Nephron (organoid): ENCODE results near the gene TMOD2.
A peak's percentile ranks its signal among the peaks of the same experiment; 100 is the strongest.

Experiments used
- H3K27ac Mint-ChIP-seq, 3 experiments: 2 replicates each; pipeline ENCODE4 v1.8.0; 2020; ENCODE audit warnings: mixed read lengths in 3 of 3, mild to moderate bottlenecking in 2 of 3, moderate library complexity in 1 of 3
- H3K27me3 Mint-ChIP-seq: 2 replicates; pipeline ENCODE4 v1.8.0; 2021; ENCODE audit warnings: low read depth, mild to moderate bottlenecking, moderate library complexity, mixed read lengths
- H3K36me3 Mint-ChIP-seq: 2 replicates; pipeline ENCODE4 v1.8.0; 2020; ENCODE audit warnings: low read depth, mixed read lengths
- H3K4me1 Mint-ChIP-seq: 2 replicates; pipeline ENCODE4 v1.8.0; 2020; ENCODE audit warnings: mixed read lengths
- H3K4me3 Mint-ChIP-seq, 3 experiments: 2 replicates each; pipeline ENCODE4 v1.8.0; 2020; ENCODE audit warnings: mild to moderate bottlenecking in 3 of 3, mixed read lengths in 3 of 3, moderate library complexity in 2 of 3
- H3K9me3 Mint-ChIP-seq: 2 replicates; pipeline ENCODE4 v1.8.0; 2020; ENCODE audit warnings: mixed read lengths
- TF ChIP-seq, protein P1 (sequence below), 3 experiments: fragments of 200-600 bp; sonication (generic); IDR thresholded peaks; one replicate each; pipeline ENCODE4 v1.5.0; 2021; ENCODE audit warnings: antibody characterized with exemption in 3 of 3; ENCODE audit not compliant: unreplicated experiment in 3 of 3

The TMOD2 gene

GRCh38 chr15:51848811-51849210 is 97.4 kb downstream of the TMOD2 start:
- H3K9me3 Mint-ChIP-seq, result no peaks in the 10 kb centered on the region
- H3K36me3 Mint-ChIP-seq, result peaks cover 7% of the 10 kb centered on the region
- TF ChIP-seq, protein P1, sequence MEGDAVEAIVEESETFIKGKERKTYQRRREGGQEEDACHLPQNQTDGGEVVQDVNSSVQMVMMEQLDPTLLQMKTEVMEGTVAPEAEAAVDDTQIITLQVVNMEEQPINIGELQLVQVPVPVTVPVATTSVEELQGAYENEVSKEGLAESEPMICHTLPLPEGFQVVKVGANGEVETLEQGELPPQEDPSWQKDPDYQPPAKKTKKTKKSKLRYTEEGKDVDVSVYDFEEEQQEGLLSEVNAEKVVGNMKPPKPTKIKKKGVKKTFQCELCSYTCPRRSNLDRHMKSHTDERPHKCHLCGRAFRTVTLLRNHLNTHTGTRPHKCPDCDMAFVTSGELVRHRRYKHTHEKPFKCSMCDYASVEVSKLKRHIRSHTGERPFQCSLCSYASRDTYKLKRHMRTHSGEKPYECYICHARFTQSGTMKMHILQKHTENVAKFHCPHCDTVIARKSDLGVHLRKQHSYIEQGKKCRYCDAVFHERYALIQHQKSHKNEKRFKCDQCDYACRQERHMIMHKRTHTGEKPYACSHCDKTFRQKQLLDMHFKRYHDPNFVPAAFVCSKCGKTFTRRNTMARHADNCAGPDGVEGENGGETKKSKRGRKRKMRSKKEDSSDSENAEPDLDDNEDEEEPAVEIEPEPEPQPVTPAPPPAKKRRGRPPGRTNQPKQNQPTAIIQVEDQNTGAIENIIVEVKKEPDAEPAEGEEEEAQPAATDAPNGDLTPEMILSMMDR (IDR thresholded peaks at IDR 0.05; ENCODE audit: unreplicated experiment in 3 of 3), result no peak
- H3K27ac Mint-ChIP-seq, result no peak overlapping the region
- no peak overlapping the region for H3K4me3 Mint-ChIP-seq
- H3K27me3 Mint-ChIP-seq, result no peaks in the 10 kb centered on the region
- H3K4me1 Mint-ChIP-seq, result peaks cover 32% of the 10 kb centered on the region

GRCh38 chr15:51849860-51850259 is 98.5 kb downstream of the TMOD2 start:
- H3K4me1 Mint-ChIP-seq, result peaks cover 28% of the 10 kb centered on the region
- no peaks in the 10 kb centered on the region for H3K9me3 Mint-ChIP-seq
- H3K27me3 Mint-ChIP-seq, result no peaks in the 10 kb centered on the region

GRCh38 chr15:51853998-51854397 is 102.6 kb downstream of the TMOD2 start:
- peaks cover 4% of the 10 kb centered on the region for H3K36me3 Mint-ChIP-seq
- H3K4me1 Mint-ChIP-seq, result peaks cover 8% of the 10 kb centered on the region
- no peaks in the 10 kb centered on the region for H3K9me3 Mint-ChIP-seq
- H3K4me3 Mint-ChIP-seq, result no peak overlapping the region
- H3K27me3 Mint-ChIP-seq, result no peaks in the 10 kb centered on the region
- H3K27ac Mint-ChIP-seq, result no peak overlapping the region
- TF ChIP-seq, protein P1 (IDR thresholded peaks at IDR 0.05; ENCODE audit: unreplicated experiment in 3 of 3), result no peak

More at GRCh38 chr15:51849860-51850259, 98.5 kb downstream of the TMOD2 start:
- TF ChIP-seq, protein P1 (IDR thresholded peaks at IDR 0.05; ENCODE audit: unreplicated experiment in 3 of 3), result no peak
- H3K4me3 Mint-ChIP-seq, result no peak overlapping the region
- H3K27ac Mint-ChIP-seq, result no peak overlapping the region
- H3K36me3 Mint-ChIP-seq, result peaks cover 7% of the 10 kb centered on the region

GRCh38 chr15:51855612-51856011 is 104.2 kb downstream of the TMOD2 start:
- Mint-ChIP-seq H3K4me1 (no peaks in the 10 kb centered on the region), H3K36me3 (peaks cover 10% of the 10 kb centered on the region), H3K27me3 (no peaks in the 10 kb centered on the region), H3K4me3 (no peak overlapping the region), H3K9me3 (no peaks in the 10 kb centered on the region), H3K27ac (peak overlapping the region in 2 of 3 experiments; percentile 5 to 9)
- TF ChIP-seq, protein P1 (IDR thresholded peaks at IDR 0.05; ENCODE audit: unreplicated experiment in 3 of 3), result no peak

DNA sequence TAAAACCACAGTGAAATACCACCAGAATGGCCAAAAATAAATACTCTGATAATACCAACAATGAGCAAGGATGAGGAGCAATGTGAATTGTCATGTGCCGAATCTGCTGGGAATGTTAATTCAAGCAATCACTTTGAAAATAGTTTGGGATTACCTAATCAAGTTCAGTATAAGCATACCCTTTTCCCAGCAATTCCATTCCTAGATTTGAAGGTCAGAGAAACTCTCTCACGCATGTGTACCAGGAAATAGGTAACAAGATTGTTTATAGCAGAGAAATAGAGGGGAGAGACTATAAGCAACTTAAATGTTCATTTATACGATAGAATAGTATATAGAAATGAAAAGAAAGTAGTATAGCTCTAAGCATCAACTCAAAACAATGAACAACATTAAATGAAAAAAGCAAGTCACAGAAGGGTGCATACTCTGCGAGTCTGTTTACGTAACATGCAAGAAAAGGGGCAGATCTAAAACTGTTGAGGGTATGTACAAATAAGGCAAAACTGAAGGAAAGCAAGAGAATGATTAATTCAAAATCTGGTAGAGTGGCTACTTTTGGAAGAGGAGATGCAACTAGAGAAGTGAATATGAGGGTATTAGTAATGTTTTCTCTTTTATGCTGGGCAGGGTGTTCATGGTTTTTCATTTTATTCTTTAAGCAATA is 105.5 kb downstream of the TMOD2 start:
- Mint-ChIP-seq H3K36me3 (peaks cover 13% of the 10 kb centered on the region), H3K27ac (no peak overlapping the region), H3K27me3 (no peaks in the 10 kb centered on the region), H3K4me1 (no peaks in the 10 kb centered on the region), H3K9me3 (no peaks in the 10 kb centered on the region), H3K4me3 (no peak overlapping the region)
- TF ChIP-seq, protein P1 (IDR thresholded peaks at IDR 0.05; ENCODE audit: unreplicated experiment in 3 of 3), result no peak
